HTR-8/SVneo (cell line): Measurements from ENCODE around the gene ZBTB44.
A peak's percentile ranks its signal among the peaks of the same experiment; 100 is the strongest.

Experiments
- DNase-seq: peaks from one replicate; pipeline ENCODE4 v3.0.0; 2011; ENCODE audit warnings: low spot score, mixed read lengths; ENCODE audit not compliant: insufficient read length
- FAIRE-seq: peaks from 2 replicates; lab custom pipeline; 2011; peaks lifted over from hg19 to GRCh38; lab: Jason Lieb, UNC

The ZBTB44 gene

GRCh38 chr11:130181295-130182272 is 133.1 kb downstream of the ZBTB44 start:
- peak; percentile 28 for DNase-seq
- no peak for FAIRE-seq

GRCh38 chr11:130180896-130181294 is 133.8 kb downstream of the ZBTB44 start:
- no peak for FAIRE-seq
- DNase-seq = no peak

GRCh38 chr11:130180491-130180890 is 134.2 kb downstream of the ZBTB44 start:
- no peak for FAIRE-seq
- no peak for DNase-seq

- no peak for DNase-seq
- FAIRE-seq = no peak
These were observed 135.1 kb downstream of the ZBTB44 start for GRCh38 chr11:130179396-130180306.

GRCh38 chr11:130178441-130179339 is 136.0 kb downstream of the ZBTB44 start:
- FAIRE-seq (no peak), DNase-seq (no peak)

GRCh38 chr11:130177782-130178181 is 136.9 kb downstream of the ZBTB44 start:
- no peak for FAIRE-seq
- DNase-seq = no peak
